Measurements from ENCODE around the gene OR52E4.

OR52E4 gene

GRCh38 chr11:5887661-5888060, 7.2 kb downstream of the OR52E4 start:
- Histone ChIP-seq H3K4me3 (ENCODE audit: low read length) (no peak overlapping the region), H3K9me3 (ENCODE audit: control insufficient read depth, low read length) (no peaks in the 10 kb centered on the region), H3K36me3 (ENCODE audit: control insufficient read depth, insufficient read depth, low read length) (no peaks in the 10 kb centered on the region), H3K27me3 (ENCODE audit: control insufficient read depth, insufficient read depth, low read length) (no peaks in the 10 kb centered on the region), H3K9ac (ENCODE audit: low read length) (no peak overlapping the region), H3K4me1 (ENCODE audit: control insufficient read depth, insufficient read depth, low read length) (no peaks in the 10 kb centered on the region)

DNA sequence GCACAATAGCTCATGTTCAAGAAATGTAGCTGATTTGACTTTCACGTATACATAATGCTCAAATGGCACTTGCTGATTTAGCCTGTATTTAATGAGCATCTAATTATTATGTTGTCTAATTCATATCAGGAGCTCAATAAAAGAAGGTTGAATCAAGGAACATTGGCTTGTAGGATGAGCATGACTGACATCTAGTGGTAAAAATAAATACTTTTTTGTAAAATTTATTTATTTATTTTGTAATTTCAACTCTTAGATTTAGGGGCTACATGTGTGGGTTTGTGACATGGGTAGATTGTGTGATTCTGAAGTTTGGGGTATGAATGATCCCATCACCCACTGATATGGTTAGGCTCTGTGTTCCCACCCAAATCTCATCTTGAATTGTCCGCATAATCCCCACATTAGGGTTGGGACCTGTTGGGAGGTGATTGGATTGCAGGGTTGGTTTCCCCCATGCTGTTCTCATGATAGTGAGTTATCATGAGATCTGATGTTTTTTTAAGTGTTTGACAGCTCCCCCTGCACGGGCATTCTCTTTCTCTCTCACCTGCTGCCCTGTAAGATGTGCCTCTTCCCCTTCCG, 10.9 kb downstream of the OR52E4 start:
- H3K9ac ChIP-seq (ENCODE audit: low read length): no peak overlapping the region
- no peaks in the 10 kb centered on the region for H3K36me3 ChIP-seq (ENCODE audit: control insufficient read depth, insufficient read depth, low read length)
- no peaks in the 10 kb centered on the region for H3K4me1 ChIP-seq (ENCODE audit: control insufficient read depth, insufficient read depth, low read length)
- no peak overlapping the region for H3K4me3 ChIP-seq (ENCODE audit: low read length)
- H3K27me3 ChIP-seq (ENCODE audit: control insufficient read depth, insufficient read depth, low read length): no peaks in the 10 kb centered on the region
- no peaks in the 10 kb centered on the region for H3K9me3 ChIP-seq (ENCODE audit: control insufficient read depth, low read length)

- Histone ChIP-seq H3K4me3 (ENCODE audit: low read length) (no peak within 1 kb of the TSS), H3K4me1 (ENCODE audit: control insufficient read depth, insufficient read depth, low read length) (no peaks in the 10 kb centered on the region), H3K27me3 (ENCODE audit: control insufficient read depth, insufficient read depth, low read length) (no peaks in the 10 kb centered on the region), H3K36me3 (ENCODE audit: control insufficient read depth, insufficient read depth, low read length) (no peaks in the 10 kb centered on the region), H3K9ac (ENCODE audit: low read length) (no peak within 1 kb of the TSS), H3K9me3 (ENCODE audit: control insufficient read depth, low read length) (no peaks in the 10 kb centered on the region)
Measured at GRCh38 chr11:5892908-5893307, 12.5 kb downstream of the OR52E4 start, which contains the start of gene OR52E5. OR52E5 (plus strand) TSS chr11:5893208; CDS start chr11:5900777, 7,569 bp downstream.

DNA sequence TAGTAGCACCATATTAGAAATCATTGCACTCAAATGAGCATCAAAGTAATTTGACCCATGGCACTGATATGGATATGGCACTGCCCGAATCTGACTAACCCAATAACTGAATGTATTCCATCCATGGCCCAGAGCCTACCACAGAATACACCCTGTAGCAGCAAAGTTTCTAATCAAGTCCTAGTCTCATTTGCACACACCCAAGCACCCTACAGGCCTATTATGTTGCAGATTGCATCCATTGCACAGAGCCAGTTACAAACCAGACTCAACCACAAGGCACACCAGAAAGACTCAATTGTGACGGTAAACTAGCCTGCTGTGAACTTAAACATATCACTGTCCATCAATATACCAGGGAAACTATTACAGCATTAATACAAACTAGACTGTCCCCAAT, 19.1 kb downstream of the OR52E4 start:
- Histone ChIP-seq H3K27me3 (ENCODE audit: control insufficient read depth, insufficient read depth, low read length) (no peaks in the 10 kb centered on the region), H3K9ac (ENCODE audit: low read length) (no peak overlapping the region), H3K36me3 (ENCODE audit: control insufficient read depth, insufficient read depth, low read length) (no peaks in the 10 kb centered on the region), H3K9me3 (ENCODE audit: control insufficient read depth, low read length) (no peaks in the 10 kb centered on the region), H3K4me1 (ENCODE audit: control insufficient read depth, insufficient read depth, low read length) (no peaks in the 10 kb centered on the region), H3K4me3 (ENCODE audit: low read length) (no peak overlapping the region)

- Histone ChIP-seq H3K4me3 (ENCODE audit: low read length) (no peak overlapping the region), H3K9ac (ENCODE audit: low read length) (no peak overlapping the region), H3K27me3 (ENCODE audit: control insufficient read depth, insufficient read depth, low read length) (no peaks in the 10 kb centered on the region)
Measured at GRCh38 chr11:5910540-5910939, 30.1 kb downstream of the OR52E4 start.

GRCh38 chr11:5922749-5923426, 42.5 kb downstream of the OR52E4 start:
- no peak overlapping the region for H3K9ac ChIP-seq (ENCODE audit: low read length)
- H3K4me3 ChIP-seq (ENCODE audit: low read length): no peak overlapping the region
- no peaks in the 10 kb centered on the region for H3K9me3 ChIP-seq (ENCODE audit: control insufficient read depth, low read length)

More at GRCh38 chr11:5910540-5910939, 30.1 kb downstream of the OR52E4 start:
- Histone ChIP-seq H3K36me3 (ENCODE audit: control insufficient read depth, insufficient read depth, low read length) (no peaks in the 10 kb centered on the region), H3K9me3 (ENCODE audit: control insufficient read depth, low read length) (no peaks in the 10 kb centered on the region), H3K4me1 (ENCODE audit: control insufficient read depth, insufficient read depth, low read length) (no peaks in the 10 kb centered on the region)

GRCh38 chr11:5923427-5923776, 43.0 kb downstream of the OR52E4 start:
- no peaks in the 10 kb centered on the region for H3K27me3 ChIP-seq (ENCODE audit: control insufficient read depth, insufficient read depth, low read length)
- no peaks in the 10 kb centered on the region for H3K36me3 ChIP-seq (ENCODE audit: control insufficient read depth, insufficient read depth, low read length)
- H3K4me3 ChIP-seq (ENCODE audit: low read length): no peak overlapping the region
- H3K9ac ChIP-seq (ENCODE audit: low read length): no peak overlapping the region
- H3K9me3 ChIP-seq (ENCODE audit: control insufficient read depth, low read length): no peaks in the 10 kb centered on the region
- H3K4me1 ChIP-seq (ENCODE audit: control insufficient read depth, insufficient read depth, low read length): no peaks in the 10 kb centered on the region

More at GRCh38 chr11:5922749-5923426, 42.5 kb downstream of the OR52E4 start:
- Histone ChIP-seq H3K36me3 (ENCODE audit: control insufficient read depth, insufficient read depth, low read length) (no peaks in the 10 kb centered on the region), H3K27me3 (ENCODE audit: control insufficient read depth, insufficient read depth, low read length) (no peaks in the 10 kb centered on the region), H3K4me1 (ENCODE audit: control insufficient read depth, insufficient read depth, low read length) (no peaks in the 10 kb centered on the region)

- no peaks in the 10 kb centered on the region for H3K4me1 ChIP-seq (ENCODE audit: control insufficient read depth, insufficient read depth, low read length)
- no peaks in the 10 kb centered on the region for H3K9me3 ChIP-seq (ENCODE audit: control insufficient read depth, low read length)
- no peak overlapping the region for H3K4me3 ChIP-seq (ENCODE audit: low read length)
- H3K36me3 ChIP-seq (ENCODE audit: control insufficient read depth, insufficient read depth, low read length): no peaks in the 10 kb centered on the region
- H3K27me3 ChIP-seq (ENCODE audit: control insufficient read depth, insufficient read depth, low read length): no peaks in the 10 kb centered on the region
- H3K9ac ChIP-seq (ENCODE audit: low read length): no peak overlapping the region
Measured at GRCh38 chr11:5923794-5924193, 43.4 kb downstream of the OR52E4 start.

DNA sequence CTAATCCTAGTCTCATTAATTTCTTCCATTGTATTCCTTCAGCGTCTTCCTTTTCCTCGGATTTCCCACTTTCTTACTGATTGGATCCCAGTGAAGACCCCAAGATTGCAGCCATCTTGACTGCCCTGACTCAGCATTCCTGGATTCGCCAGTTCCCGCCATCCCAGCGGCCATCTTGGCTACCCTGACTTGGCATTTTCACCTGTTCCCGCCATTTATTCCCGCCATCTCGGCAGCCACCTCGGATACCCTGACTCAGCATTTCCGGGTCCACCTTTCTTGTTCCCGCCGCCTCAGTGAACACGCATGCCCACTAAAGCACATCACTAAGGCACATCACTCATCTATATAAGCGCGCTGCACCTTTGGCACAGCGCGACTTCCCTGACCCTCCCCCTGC, 47.8 kb downstream of the OR52E4 start:
- Histone ChIP-seq H3K27me3 (ENCODE audit: control insufficient read depth, insufficient read depth, low read length) (no peaks in the 10 kb centered on the region), H3K9ac (ENCODE audit: low read length) (no peak overlapping the region), H3K4me1 (ENCODE audit: control insufficient read depth, insufficient read depth, low read length) (no peaks in the 10 kb centered on the region), H3K9me3 (ENCODE audit: control insufficient read depth, low read length) (no peaks in the 10 kb centered on the region), H3K4me3 (ENCODE audit: low read length) (no peak overlapping the region), H3K36me3 (ENCODE audit: control insufficient read depth, insufficient read depth, low read length) (no peaks in the 10 kb centered on the region)

- Histone ChIP-seq H3K27me3 (ENCODE audit: control insufficient read depth, insufficient read depth, low read length) (no peaks in the 10 kb centered on the region), H3K9ac (ENCODE audit: low read length) (no peak overlapping the region), H3K36me3 (ENCODE audit: control insufficient read depth, insufficient read depth, low read length) (no peaks in the 10 kb centered on the region), H3K9me3 (ENCODE audit: control insufficient read depth, low read length) (no peaks in the 10 kb centered on the region), H3K4me3 (ENCODE audit: low read length) (no peak overlapping the region), H3K4me1 (ENCODE audit: control insufficient read depth, insufficient read depth, low read length) (no peaks in the 10 kb centered on the region)
Measured at GRCh38 chr11:5928811-5929210, 48.4 kb downstream of the OR52E4 start.

- H3K4me3 ChIP-seq (ENCODE audit: low read length): no peak overlapping the region
- H3K9ac ChIP-seq (ENCODE audit: low read length): no peak overlapping the region
- H3K4me1 ChIP-seq (ENCODE audit: control insufficient read depth, insufficient read depth, low read length): no peaks in the 10 kb centered on the region
- no peaks in the 10 kb centered on the region for H3K9me3 ChIP-seq (ENCODE audit: control insufficient read depth, low read length)
- no peaks in the 10 kb centered on the region for H3K27me3 ChIP-seq (ENCODE audit: control insufficient read depth, insufficient read depth, low read length)
- H3K36me3 ChIP-seq (ENCODE audit: control insufficient read depth, insufficient read depth, low read length): no peaks in the 10 kb centered on the region
Measured at GRCh38 chr11:5929571-5930368, 49.3 kb downstream of the OR52E4 start.

DNA sequence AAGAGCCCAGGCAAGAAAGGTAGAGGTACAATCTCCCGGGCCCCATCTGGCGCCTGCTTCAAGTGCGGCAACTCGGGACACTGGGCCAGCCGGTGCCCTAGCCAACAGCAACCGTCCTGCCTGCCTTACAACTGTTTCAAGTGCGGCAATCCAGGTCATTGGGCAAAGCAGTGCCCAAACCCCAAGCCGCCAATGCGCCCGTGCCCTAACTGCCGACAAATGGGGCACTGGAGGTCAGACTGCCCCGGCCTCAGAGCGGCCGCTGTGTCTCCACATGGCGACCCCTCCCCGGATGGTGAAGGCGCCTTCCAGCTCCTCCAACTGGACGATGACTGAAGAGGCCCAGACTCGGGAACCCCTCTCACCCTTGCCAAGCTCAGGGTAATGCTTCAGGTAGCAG, 50.2 kb downstream of the OR52E4 start:
- no peaks in the 10 kb centered on the region for H3K27me3 ChIP-seq (ENCODE audit: control insufficient read depth, insufficient read depth, low read length)
- no peaks in the 10 kb centered on the region for H3K4me1 ChIP-seq (ENCODE audit: control insufficient read depth, insufficient read depth, low read length)
- H3K36me3 ChIP-seq (ENCODE audit: control insufficient read depth, insufficient read depth, low read length): no peaks in the 10 kb centered on the region
- H3K9me3 ChIP-seq (ENCODE audit: control insufficient read depth, low read length): no peaks in the 10 kb centered on the region
- no peak overlapping the region for H3K4me3 ChIP-seq (ENCODE audit: low read length)
- H3K9ac ChIP-seq (ENCODE audit: low read length): no peak overlapping the region

Measured in mucosa of stomach (tissue), 1 donor.